Calu3 (cell line): ENCODE measurements around the gene MIDN. TPM values are rescaled to one million over a fixed set of nuclear protein-coding genes. Genes with fewer than 3 reads are reported as not detected.

Experiments
- BruUV-seq: library from RNA; stranded (reverse); fragments of 400-500 nt; replicated peaks from 2 replicates; lab custom pipeline; 2021; lab: Mats Ljungman, UMichigan
- CTCF ChIA-PET: fragments of 300-600 bp; sonication (Branson Sonifier 250); formaldehyde crosslinking; loops from one replicate; lab custom pipeline; 2022; ENCODE audit warnings: antibody characterized with exemption; lab: Charles Lee
- DNase-seq: peaks from one replicate; pipeline ENCODE4 v3.0.0; 2022
- H3K27ac Mint-ChIP-seq: one replicate; pipeline ENCODE4 v1.8.0; 2022; ENCODE audit warnings: mixed read lengths; ENCODE audit not compliant: unreplicated experiment
- H3K27me3 Mint-ChIP-seq: one replicate; pipeline ENCODE4 v1.8.0; 2022; ENCODE audit warnings: mixed read lengths; ENCODE audit not compliant: unreplicated experiment
- H3K36me3 Mint-ChIP-seq: one replicate; pipeline ENCODE4 v1.8.0; 2022; ENCODE audit warnings: mild to moderate bottlenecking, moderate library complexity, mixed read lengths; ENCODE audit not compliant: insufficient read depth, unreplicated experiment
- H3K4me1 Mint-ChIP-seq: one replicate; pipeline ENCODE4 v1.8.0; 2022; ENCODE audit warnings: mild to moderate bottlenecking, low read depth, mixed read lengths; ENCODE audit not compliant: unreplicated experiment
- H3K4me3 Mint-ChIP-seq: one replicate; pipeline ENCODE4 v1.8.0; 2022; ENCODE audit warnings: mild to moderate bottlenecking, low read depth, moderate library complexity, mixed read lengths; ENCODE audit not compliant: unreplicated experiment
- H3K9me3 Mint-ChIP-seq: one replicate; pipeline ENCODE4 v1.8.0; 2022; ENCODE audit warnings: low read depth, mixed read lengths; ENCODE audit not compliant: unreplicated experiment
- intact Hi-C: fragments of 100-400 bp; cut with micrococcal nuclease; formaldehyde crosslinking; loops from one replicate; pipeline ENCODE4 v1.10.0; 2022; ENCODE audit not compliant: unreplicated experiment
- total RNA-seq: library from RNA; stranded (reverse); gene quantifications from 2 replicates; pipeline ENCODE4 v1.2.3, GENCODE V29; 2022
- TF ChIP-seq, protein P1 (sequence below): fragments of 200-600 bp; IDR thresholded peaks from one replicate; pipeline ENCODE4 v1.8.0; 2022; ENCODE audit warnings: antibody characterized with exemption; ENCODE audit not compliant: unreplicated experiment

The MIDN gene
- total RNA-seq, 1 experiment from 2014 or later = 61.8 TPM

DNA sequence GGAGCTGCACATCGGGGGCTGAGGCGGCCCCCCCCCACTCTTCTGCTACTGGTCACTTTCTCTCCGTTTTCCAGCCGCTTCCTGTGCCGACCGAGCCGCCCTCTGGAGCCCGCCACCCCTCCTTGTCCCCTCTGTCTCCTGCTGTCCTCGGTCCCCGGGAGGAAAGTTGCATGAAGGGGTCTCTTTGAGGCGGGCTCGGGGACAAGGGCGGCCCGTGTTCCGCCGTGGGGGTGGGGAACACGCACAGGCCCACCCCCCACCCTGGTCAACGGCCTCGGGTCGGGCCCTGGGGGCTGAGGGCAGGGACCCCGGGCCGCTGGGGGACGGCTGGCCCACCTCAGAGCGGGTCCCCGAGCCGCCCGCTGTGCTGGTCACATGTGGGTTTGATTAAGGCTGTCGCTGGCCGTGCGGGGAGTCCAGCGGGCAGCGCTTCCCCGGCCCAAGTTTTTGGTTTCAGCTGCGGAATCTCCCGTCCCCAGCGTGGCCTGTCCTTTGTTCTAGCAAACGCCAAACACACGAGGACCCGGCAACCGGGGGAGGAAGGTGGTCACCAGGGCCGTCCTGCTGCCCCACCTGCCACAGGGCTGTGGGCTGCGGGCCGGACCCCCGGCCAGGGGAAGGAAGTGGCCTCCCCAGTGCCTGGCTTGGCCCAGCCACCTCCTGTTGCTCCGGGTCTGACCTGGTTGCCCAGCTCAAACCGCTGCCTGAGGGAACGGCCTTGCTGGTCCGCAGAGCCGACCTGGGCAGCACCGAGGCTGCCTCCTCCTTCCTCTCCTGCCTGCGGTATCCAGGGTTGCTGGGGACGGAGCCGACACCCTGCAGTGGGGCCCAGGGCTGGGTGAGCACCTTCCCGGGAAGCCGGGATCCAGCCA, 39.2 kb downstream of the MIDN start:
- no TSS peak for BruUV-seq
- H3K9me3 Mint-ChIP-seq = no peaks in the 10 kb centered on the region
- H3K4me3 Mint-ChIP-seq = no peak overlapping the region
- peaks cover 41% of the 10 kb centered on the region for H3K27me3 Mint-ChIP-seq
- H3K4me1 Mint-ChIP-seq = peaks cover 14% of the 10 kb centered on the region
- TF ChIP-seq, protein P1, sequence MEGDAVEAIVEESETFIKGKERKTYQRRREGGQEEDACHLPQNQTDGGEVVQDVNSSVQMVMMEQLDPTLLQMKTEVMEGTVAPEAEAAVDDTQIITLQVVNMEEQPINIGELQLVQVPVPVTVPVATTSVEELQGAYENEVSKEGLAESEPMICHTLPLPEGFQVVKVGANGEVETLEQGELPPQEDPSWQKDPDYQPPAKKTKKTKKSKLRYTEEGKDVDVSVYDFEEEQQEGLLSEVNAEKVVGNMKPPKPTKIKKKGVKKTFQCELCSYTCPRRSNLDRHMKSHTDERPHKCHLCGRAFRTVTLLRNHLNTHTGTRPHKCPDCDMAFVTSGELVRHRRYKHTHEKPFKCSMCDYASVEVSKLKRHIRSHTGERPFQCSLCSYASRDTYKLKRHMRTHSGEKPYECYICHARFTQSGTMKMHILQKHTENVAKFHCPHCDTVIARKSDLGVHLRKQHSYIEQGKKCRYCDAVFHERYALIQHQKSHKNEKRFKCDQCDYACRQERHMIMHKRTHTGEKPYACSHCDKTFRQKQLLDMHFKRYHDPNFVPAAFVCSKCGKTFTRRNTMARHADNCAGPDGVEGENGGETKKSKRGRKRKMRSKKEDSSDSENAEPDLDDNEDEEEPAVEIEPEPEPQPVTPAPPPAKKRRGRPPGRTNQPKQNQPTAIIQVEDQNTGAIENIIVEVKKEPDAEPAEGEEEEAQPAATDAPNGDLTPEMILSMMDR = no peak
- no peak overlapping the region for H3K27ac Mint-ChIP-seq
- peaks cover 9% of the 10 kb centered on the region for H3K36me3 Mint-ChIP-seq
- CTCF ChIA-PET = no interaction called here
- DNase-seq = no peak
- intact Hi-C loops = no loop called here

DNA sequence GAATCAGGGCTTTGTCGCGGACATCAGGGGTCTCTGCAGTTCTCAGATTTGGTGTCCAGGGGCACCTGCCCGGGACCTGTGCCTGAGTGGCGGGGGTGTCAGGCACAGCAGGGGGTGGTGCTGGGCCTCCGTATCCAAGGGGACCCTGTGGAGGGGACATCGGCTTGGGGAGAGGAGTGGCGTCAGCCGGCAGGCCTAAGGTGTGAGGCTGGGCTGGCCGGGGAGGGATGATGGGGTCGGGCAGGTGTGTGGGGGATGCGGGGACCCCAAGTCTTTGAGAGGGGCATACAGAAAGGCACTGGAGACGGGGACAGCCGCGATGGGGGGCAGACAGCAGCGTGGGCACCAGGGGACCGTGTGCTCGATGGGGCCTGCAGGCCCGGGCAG, 39.8 kb downstream of the MIDN start:
- no TSS peak for BruUV-seq
- H3K4me1 Mint-ChIP-seq = peaks cover 16% of the 10 kb centered on the region
- CTCF ChIA-PET = no interaction called here
- H3K27me3 Mint-ChIP-seq = peaks cover 46% of the 10 kb centered on the region
- TF ChIP-seq, protein P1 = no peak
- intact Hi-C loops = no loop called here
- H3K4me3 Mint-ChIP-seq = no peak overlapping the region
- H3K27ac Mint-ChIP-seq = no peak overlapping the region
- no peaks in the 10 kb centered on the region for H3K9me3 Mint-ChIP-seq
- H3K36me3 Mint-ChIP-seq = peaks cover 9% of the 10 kb centered on the region
- DNase-seq = no peak

DNA sequence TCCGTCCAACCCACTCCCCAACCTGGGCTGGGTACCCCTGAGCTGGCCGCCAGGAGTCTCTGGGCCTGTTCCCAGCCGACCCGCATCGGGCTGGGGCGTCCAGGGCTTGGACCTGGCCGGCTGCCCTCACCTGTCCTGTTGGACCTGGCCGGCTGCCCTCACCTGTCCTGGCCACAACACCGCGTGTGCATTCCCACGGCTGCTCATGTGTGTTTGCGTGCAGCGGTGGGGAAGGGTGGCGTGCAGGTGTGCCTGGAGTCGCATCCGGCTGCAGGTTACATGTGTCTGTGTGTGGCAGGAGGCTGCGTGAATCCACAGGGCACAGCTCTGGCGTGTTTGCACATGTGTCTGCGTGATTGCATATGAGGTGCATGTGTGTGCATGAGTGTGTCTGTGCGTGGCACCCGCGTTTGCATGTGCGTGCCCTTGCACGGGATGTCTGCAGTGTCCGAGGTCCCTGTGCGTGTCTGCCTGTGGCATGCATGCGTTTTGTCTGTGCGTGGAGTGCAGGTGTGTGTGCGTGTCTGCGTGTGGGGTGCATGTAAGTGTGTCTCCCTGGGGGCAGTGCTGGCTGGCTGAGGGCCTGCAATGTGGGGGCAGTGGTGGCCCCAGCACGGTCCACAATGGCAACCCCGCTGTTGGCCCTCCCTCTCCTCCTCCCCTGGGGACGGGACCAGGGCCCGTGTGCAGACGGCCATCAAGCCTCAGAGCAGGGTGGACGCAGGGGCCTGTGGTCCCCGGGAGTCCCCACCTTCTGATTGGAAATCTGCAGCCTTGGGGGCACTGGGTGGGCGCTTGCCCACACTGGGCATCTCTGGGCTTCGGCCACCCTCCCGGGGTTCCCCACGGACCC, 40.7 kb downstream of the MIDN start:
- no TSS peak for BruUV-seq
- TF ChIP-seq, protein P1 = no peak
- CTCF ChIA-PET = no interaction called here
- DNase-seq = no peak
- H3K36me3 Mint-ChIP-seq = peaks cover 10% of the 10 kb centered on the region
- intact Hi-C loops = no loop called here
- H3K27me3 Mint-ChIP-seq = peaks cover 42% of the 10 kb centered on the region
- H3K4me1 Mint-ChIP-seq = peaks cover 13% of the 10 kb centered on the region
- no peak overlapping the region for H3K27ac Mint-ChIP-seq
- no peaks in the 10 kb centered on the region for H3K9me3 Mint-ChIP-seq
- H3K4me3 Mint-ChIP-seq = no peak overlapping the region

DNA sequence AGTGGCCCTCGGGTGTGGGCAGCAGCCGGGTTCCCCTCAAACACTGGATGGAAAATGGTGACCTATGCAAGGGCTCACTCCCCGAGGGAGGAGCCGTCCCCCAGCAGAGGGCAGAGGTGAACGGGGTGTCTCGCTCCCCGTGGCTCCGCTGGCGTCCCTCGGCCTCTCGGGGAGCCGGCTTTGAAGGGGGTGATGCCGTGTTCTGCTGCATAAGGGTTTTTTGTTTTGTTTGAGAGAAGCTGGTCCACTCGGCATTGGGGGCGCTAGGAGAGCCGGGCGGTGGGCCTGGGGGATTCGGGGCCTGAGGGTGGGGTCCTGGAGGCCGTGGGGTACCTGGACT, 41.3 kb downstream of the MIDN start:
- TF ChIP-seq, protein P1 = no peak
- peaks cover 8% of the 10 kb centered on the region for H3K4me1 Mint-ChIP-seq
- no peak overlapping the region for H3K27ac Mint-ChIP-seq
- DNase-seq = no peak
- H3K36me3 Mint-ChIP-seq = peaks cover 14% of the 10 kb centered on the region
- H3K27me3 Mint-ChIP-seq = peaks cover 36% of the 10 kb centered on the region
- H3K9me3 Mint-ChIP-seq = no peaks in the 10 kb centered on the region
- CTCF ChIA-PET = no interaction called here
- H3K4me3 Mint-ChIP-seq = no peak overlapping the region
- BruUV-seq = no TSS peak
- intact Hi-C loops = no loop called here
